ENCODE results near the gene FRMD8.

FRMD8 gene

GRCh38 chr11:65425971-65426838, 39.8 kb downstream of the FRMD8 start:
- DNase-seq, result no peak

- peak in 1 of 2 experiments; percentile 65 for DNase-seq
These were observed 40.6 kb downstream of the FRMD8 start for GRCh38 chr11:65426839-65427690.

GRCh38 chr11:65427691-65428577, 41.5 kb downstream of the FRMD8 start:
- DNase-seq, result peak; percentile 52 to 53

GRCh38 chr11:65428578-65429067, 42.2 kb downstream of the FRMD8 start:
- DNase-seq, result no peak

- DNase-seq, result peak in 1 of 2 experiments; percentile 48
These were observed 42.7 kb downstream of the FRMD8 start for GRCh38 chr11:65429068-65429681.

GRCh38 chr11:65429724-65430405, 43.4 kb downstream of the FRMD8 start:
- peak; percentile 34 to 60 for DNase-seq

GRCh38 chr11:65430406-65431217, 44.2 kb downstream of the FRMD8 start:
- no peak for DNase-seq

GRCh38 chr11:65431451-65432099, 45.1 kb downstream of the FRMD8 start:
- no peak for DNase-seq

- DNase-seq, result no peak
These were observed 45.7 kb downstream of the FRMD8 start for GRCh38 chr11:65432100-65432650.

GRCh38 chr11:65432686-65433582, 46.5 kb downstream of the FRMD8 start:
- peak in 1 of 2 experiments; percentile 37 for DNase-seq

GRCh38 chr11:65433657-65434056, 47.2 kb downstream of the FRMD8 start:
- no peak for DNase-seq

- DNase-seq, result no peak
These were observed 47.7 kb downstream of the FRMD8 start for GRCh38 chr11:65434057-65434666.

GRCh38 chr11:65434667-65435410, 48.4 kb downstream of the FRMD8 start:
- no peak for DNase-seq

GRCh38 chr11:65435411-65435931, 49.0 kb downstream of the FRMD8 start:
- DNase-seq, result no peak

GRCh38 chr11:65435981-65436411, 49.6 kb downstream of the FRMD8 start:
- DNase-seq, result no peak

- no peak for DNase-seq
These were observed 50.1 kb downstream of the FRMD8 start for GRCh38 chr11:65436412-65437032.

All from NCI-H526 (cell line).